PC-9 (cell line): ENCODE measurements around the gene CDKN2AIP.

Source experiments
- CTCF ChIP-seq: fragments of 200-600 bp; sonication (generic); conservative IDR thresholded peaks from 2 replicates; pipeline ENCODE4 v1.6.1; 2017; ENCODE audit warnings: mixed run types, antibody characterized with exemption, mild to moderate bottlenecking, moderate library complexity
- EZH2 ChIP-seq: fragments of 200-600 bp; sonication (generic); IDR thresholded peaks from 2 replicates; pipeline ENCODE4 v1.8.0; 2017; ENCODE audit warnings: antibody characterized with exemption, low read depth

GRCh38 chr4:183412821-183413220, 31.6 kb upstream of the CDKN2AIP start:
- no peak for TF ChIP-seq CTCF
- TF ChIP-seq EZH2 = no peak
